HepG2 (cell line): Measurements from ENCODE around the gene NYNRIN. TPM values are rescaled to one million over a fixed set of nuclear protein-coding genes. Genes with fewer than 3 reads are reported as not detected.

Experiments
- BCL3 ChIP-seq: sonication (generic); formaldehyde crosslinking; IDR thresholded peaks from 2 replicates; pipeline ENCODE4 v1.5.1; 2020; ENCODE audit warnings: mild to moderate bottlenecking, missing genetic modification reagents, moderate library complexity
- EEA1 ChIP-seq: sonication (generic); formaldehyde crosslinking; IDR thresholded peaks from 2 replicates; pipeline ENCODE4 v1.5.1; 2020; ENCODE audit warnings: mild to moderate bottlenecking, missing genetic modification reagents, borderline replicate concordance
- HDAC1 ChIP-seq: sonication (generic); formaldehyde crosslinking; IDR thresholded peaks from 2 replicates; pipeline ENCODE4 v1.5.1; 2020; ENCODE audit warnings: mild to moderate bottlenecking, missing genetic modification reagents
- NFAT5 ChIP-seq: sonication (generic); formaldehyde crosslinking; IDR thresholded peaks from 2 replicates; pipeline ENCODE4 v1.4.0; 2020; ENCODE audit warnings: missing genetic modification reagents
- PAX8 ChIP-seq: sonication (generic); formaldehyde crosslinking; IDR thresholded peaks from 2 replicates; pipeline ENCODE4 v1.8.0; 2022; ENCODE audit warnings: mild to moderate bottlenecking, missing genetic modification reagents, borderline replicate concordance
- PLSCR1 ChIP-seq: sonication (generic); formaldehyde crosslinking; IDR thresholded peaks from 2 replicates; pipeline ENCODE4 v1.5.0; 2020; ENCODE audit warnings: missing genetic modification reagents, mild to moderate bottlenecking, borderline replicate concordance
- PRDM10 ChIP-seq: sonication (generic); formaldehyde crosslinking; IDR thresholded peaks from 2 replicates; pipeline ENCODE4 v1.4.0; 2020; ENCODE audit warnings: low read depth, missing genetic modification reagents
- SCMH1 ChIP-seq: sonication (generic); formaldehyde crosslinking; IDR thresholded peaks from 2 replicates; pipeline ENCODE4 v1.9.0; 2021; ENCODE audit warnings: missing genetic modification reagents, mild to moderate bottlenecking, borderline replicate concordance
- TBX2 ChIP-seq: sonication (generic); formaldehyde crosslinking; IDR thresholded peaks from 2 replicates; pipeline ENCODE4 v1.5.0; 2020; ENCODE audit warnings: missing genetic modification reagents, mild to moderate bottlenecking, borderline replicate concordance
- ZBTB49 ChIP-seq: sonication (generic); formaldehyde crosslinking; IDR thresholded peaks from 2 replicates; pipeline ENCODE4 v1.4.0; 2020; ENCODE audit warnings: missing genetic modification reagents, borderline replicate concordance
- ZMYM4 ChIP-seq: sonication (generic); formaldehyde crosslinking; IDR thresholded peaks from 2 replicates; pipeline ENCODE4 v1.8.1; 2023; ENCODE audit warnings: mild to moderate bottlenecking, missing genetic modification reagents
- ZNF614 ChIP-seq: IDR thresholded peaks from 2 replicates; pipeline ENCODE4 v1.6.1; 2018; ENCODE audit warnings: missing biosample characterization, missing genetic modification reagents, inconsistent platforms, borderline replicate concordance
- ZNF766 ChIP-seq: sonication (generic); formaldehyde crosslinking; IDR thresholded peaks from 2 replicates; pipeline ENCODE4 v1.5.0; 2020; ENCODE audit warnings: missing genetic modification reagents, borderline replicate concordance
- ZNF780A ChIP-seq: sonication (generic); formaldehyde crosslinking; IDR thresholded peaks from 2 replicates; pipeline ENCODE4 v1.8.0; 2022; ENCODE audit warnings: mild to moderate bottlenecking, missing genetic modification reagents, moderate library complexity
- ZSCAN29 ChIP-seq: sonication (generic); formaldehyde crosslinking; conservative IDR thresholded peaks from 2 replicates; pipeline ENCODE4 v1.4.0; 2020; ENCODE audit warnings: mild to moderate bottlenecking, missing genetic modification reagents
- polyA plus RNA-seq, 8 experiments: library from polyadenylated mRNA; depleted of rRNA in 3 of 8; stranded (reverse) in 7 of 8; unstranded in 1 of 8; fragments of >200 nt; fragmentation: Illumina TruSeq in 4 of 8; extraction: Trizol in 4 of 8; gene quantifications; 2 replicates each; pipeline versions ENCODE4 v1.2.1 to v1.2.3, GENCODE V29; 2011 to 2016; ENCODE audit warnings: low read depth in 4 of 8, missing spikeins in 1 of 8, mixed read lengths in 1 of 8; ENCODE audit not compliant: insufficient read depth in 1 of 8
- total RNA-seq, 5 experiments: library from RNA; depleted of rRNA; stranded (reverse); fragments of >200 nt; fragmentation: Illumina TruSeq; extraction: Trizol; gene quantifications; 2 replicates each; pipeline ENCODE4 v1.2.3, GENCODE V29; 2016; ENCODE audit warnings: low read depth in 1 of 5

Gene NYNRIN
- total and polyA plus RNA-seq, 2 of the 13 experiments (the other 11 are each of a cell fraction or from before 2014, with no cell fraction given), result 0.63 to 1.1 TPM

GRCh38 chr14:24441485-24441884, 42.7 kb downstream of the NYNRIN start (continued):
- TF ChIP-seq NFAT5, result no peak
- no peak for TF ChIP-seq HDAC1 (CRISPR knock-in tag)
- TF ChIP-seq PRDM10 (CRISPR knock-in tag), result no peak
- TF ChIP-seq EEA1 (CRISPR knock-in tag), result no peak
- peak; percentile 39; the same call in 1 of the 2 replicates for TF ChIP-seq ZBTB49 (CRISPR knock-in tag)
- no peak; the same call in 1 of the 2 replicates for TF ChIP-seq TBX2
- TF ChIP-seq ZSCAN29 (CRISPR knock-in tag), result no peak
- TF ChIP-seq SCMH1 (CRISPR knock-in tag), result no peak
- TF ChIP-seq ZNF614 (CRISPR knock-in tag), result no peak
- TF ChIP-seq BCL3 (CRISPR knock-in tag), result no peak
- TF ChIP-seq PLSCR1, result 0 out of 2 replicates have a peak, but pooled peaks have one; percentile 29
- TF ChIP-seq ZNF780A (CRISPR knock-in tag), result 0 out of 2 replicates have a peak, but pooled peaks have one; percentile 72
- TF ChIP-seq PAX8, result no peak
- TF ChIP-seq ZNF766 (CRISPR knock-in tag), result no peak
- TF ChIP-seq ZMYM4 (CRISPR knock-in tag), result no peak
